Measurements from ENCODE around the gene KCNK7.
A peak's percentile ranks its signal among the peaks of the same experiment; 100 is the strongest.

KCNK7 gene

DNA sequence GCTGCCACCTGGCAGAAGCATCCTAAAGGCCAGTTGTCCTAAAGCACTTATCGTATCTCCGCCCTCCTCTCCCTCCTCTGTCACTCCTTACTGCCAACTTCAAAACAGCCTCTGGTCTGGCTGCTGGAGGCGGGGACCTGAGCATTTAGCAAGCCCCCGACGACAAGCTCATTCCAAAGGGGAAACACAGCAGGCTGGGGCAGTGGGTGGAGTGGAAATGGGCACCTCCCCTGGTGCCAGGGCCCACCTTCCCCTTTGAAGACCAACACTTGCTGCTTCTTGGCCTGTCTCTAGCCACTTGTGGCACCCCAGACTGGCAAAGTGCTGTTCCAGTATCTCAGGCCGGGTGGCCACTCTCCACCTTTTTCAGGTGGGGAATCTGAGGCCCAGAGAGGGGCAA is 14.8 kb upstream of the KCNK7 start:
- DNase-seq: no peak

- peak in 1 of 2 experiments; percentile 32 for DNase-seq
Observed at GRCh38 chr11:65609665-65610064, 14.1 kb upstream of the KCNK7 start.

GRCh38 chr11:65609229-65609628 is 13.6 kb upstream of the KCNK7 start:
- no peak for DNase-seq

- no peak for DNase-seq
Observed at GRCh38 chr11:65607614-65608426, 12.2 kb upstream of the KCNK7 start.

- no peak for DNase-seq
Observed at GRCh38 chr11:65606876-65607613, 11.4 kb upstream of the KCNK7 start.

GRCh38 chr11:65604258-65604657 is 8.7 kb upstream of the KCNK7 start:
- DNase-seq: peak; percentile 30 to 85

- DNase-seq: no peak
Observed at GRCh38 chr11:65599955-65600246, 4.3 kb upstream of the KCNK7 start.

DNA sequence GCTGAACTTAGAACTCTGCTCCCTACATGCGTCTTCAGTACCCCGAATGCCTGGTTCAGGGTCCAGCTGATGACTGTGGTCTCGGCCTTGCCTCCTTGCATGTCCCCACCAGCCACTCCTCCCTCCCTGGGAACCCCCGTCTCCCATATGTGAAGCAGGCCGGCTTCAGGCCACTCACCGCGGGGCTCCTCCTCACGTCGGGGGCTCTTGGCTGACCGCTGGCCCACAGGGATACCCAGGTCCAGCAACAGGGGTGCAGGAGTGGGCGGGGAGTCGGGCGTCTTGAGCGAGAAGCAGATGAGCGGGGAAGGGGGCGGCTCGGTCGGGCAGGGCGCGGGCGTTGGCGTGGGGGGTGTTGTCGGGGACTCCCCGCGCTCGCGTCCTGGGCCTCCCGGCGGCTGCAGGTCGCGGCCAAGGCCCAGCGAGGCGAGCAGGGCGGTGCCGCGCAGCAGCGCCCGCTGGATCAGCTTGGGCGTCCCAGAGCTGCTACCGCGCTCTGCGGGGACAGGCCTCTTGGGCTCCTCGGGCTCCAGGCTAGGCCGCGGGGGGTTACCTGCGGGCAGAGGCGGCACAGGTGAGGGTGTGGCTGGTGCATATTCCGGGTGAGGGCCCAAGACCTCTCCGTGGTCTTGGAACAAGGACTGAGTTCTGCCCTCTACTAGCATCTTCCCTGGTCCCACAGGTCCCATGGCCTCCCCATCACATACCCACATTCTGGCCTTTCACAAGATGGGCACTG is 3.8 kb upstream of the KCNK7 start:
- no peak for DNase-seq

- no peak for DNase-seq
Observed at GRCh38 chr11:65598258-65598699, 2.7 kb upstream of the KCNK7 start.

DNA sequence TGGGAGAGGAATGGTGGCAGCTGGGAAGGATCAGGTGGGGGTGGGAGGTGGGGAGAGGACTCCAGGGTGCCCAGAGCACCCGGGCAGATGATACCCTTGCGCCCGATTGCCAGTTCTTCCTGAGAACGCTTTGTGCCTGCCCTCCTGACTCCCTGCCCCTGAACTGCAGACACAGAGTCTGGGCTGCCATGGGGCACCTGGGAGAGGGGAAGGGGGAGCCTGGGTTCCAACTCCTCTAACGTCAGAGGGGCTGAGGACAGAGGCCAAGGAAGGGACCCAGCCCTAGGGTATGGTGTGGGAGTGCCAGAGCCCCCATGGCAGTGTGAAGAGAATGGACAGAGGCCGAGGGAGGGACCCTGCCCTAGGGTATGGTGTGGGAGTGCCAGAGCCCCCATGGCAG is 920 bp upstream of the KCNK7 start:
- DNase-seq: no peak

DNA sequence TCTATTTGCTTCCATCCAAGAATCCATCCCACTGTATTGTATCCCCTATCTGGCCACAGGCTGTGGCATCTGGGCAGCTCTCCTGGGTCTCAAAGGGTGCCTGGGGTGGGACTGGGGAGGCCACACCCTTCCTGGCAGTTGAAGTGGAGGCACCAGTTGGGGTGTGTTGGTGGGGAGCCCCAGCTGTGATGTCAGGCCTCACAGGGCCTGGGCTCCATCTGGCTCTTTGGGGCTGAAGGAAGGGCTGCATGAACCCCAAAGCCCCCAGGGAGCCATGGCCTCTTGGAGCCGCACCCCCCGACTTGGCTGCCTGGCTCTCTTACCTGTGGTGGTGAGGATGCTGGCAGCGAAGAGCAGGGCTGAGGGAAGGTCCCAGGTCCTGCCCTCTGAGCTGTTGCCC is 469 bp downstream of the KCNK7 start:
- no peak for DNase-seq

GRCh38 chr11:65593518-65594414 is 1.8 kb downstream of the KCNK7 start:
- DNase-seq: peak; percentile 14 to 62

DNA sequence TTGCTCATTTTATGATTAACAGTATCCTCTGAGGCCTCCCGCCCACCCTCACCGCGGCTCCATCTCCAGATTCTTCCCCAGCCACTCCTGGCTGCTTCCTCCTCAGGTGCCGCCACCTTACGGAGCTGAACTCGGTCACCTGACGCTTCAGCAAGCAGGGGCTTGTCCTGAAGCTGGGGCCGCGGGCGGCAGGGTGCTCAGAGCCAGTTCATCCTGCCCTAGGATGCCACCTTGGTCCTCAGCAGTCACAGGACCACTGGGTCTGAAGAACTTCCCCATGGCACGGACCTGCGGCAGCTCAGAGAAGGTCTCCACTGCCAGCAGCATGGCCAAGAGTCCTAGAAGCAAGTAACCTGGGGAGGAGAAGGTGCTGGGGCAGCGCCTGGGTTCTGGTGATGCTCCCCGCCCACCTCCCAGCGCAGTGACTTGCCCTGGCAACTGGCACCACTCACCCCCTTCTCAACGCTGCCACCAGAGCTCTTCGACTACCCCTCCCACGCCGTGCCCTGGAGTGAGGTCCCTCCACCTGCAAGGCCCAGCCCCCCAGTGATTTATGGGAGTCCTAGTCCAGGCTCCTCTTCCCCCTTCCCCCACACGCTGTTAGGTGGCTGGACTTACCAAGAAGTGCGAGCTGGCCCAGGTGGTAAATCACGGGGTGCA is 2.6 kb downstream of the KCNK7 start:
- no peak for DNase-seq

- peak in 1 of 2 experiments; percentile 31 for DNase-seq
Observed at GRCh38 chr11:65591939-65592857, 3.4 kb downstream of the KCNK7 start.

- peak; percentile 23 to 74 for DNase-seq
Observed at GRCh38 chr11:65590240-65590738, 5.3 kb downstream of the KCNK7 start.

- no peak for DNase-seq
Observed at GRCh38 chr11:65589444-65590239, 6.0 kb downstream of the KCNK7 start.

GRCh38 chr11:65588199-65589054 is 7.2 kb downstream of the KCNK7 start:
- DNase-seq: peak in 1 of 2 experiments; percentile 44

DNA sequence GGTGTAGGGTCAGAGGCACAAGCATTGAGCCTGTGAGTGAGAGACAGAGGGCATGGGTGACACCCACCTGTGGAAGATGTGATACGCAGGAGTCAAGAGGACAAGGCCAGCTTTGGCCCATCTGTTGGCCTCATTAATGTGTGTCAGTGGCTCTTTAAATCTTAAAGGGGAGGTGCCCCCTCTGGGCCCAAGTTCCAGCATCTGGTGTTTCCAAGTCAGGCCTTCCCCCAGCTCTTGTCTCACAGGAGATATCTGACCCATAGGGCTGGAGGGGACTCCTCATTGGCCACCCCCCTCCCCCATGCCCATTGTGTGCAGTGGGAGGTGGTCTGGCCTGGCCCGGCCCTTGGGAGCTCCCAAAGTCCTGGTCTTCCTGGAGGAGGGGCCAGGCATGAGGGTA is 8.9 kb downstream of the KCNK7 start:
- DNase-seq: peak; percentile 69 to 87

GRCh38 chr11:65586247-65586630 is 9.4 kb downstream of the KCNK7 start:
- DNase-seq: no peak
